Activated gamma-delta T cell treated with anti-CD3 and anti-CD28 coated beads, Interleukin-2, amount 50 U/mL, for 16 hours (primary cell): ENCODE data around the gene EYS.

ENCODE experiments used
- DNase-seq: peaks from one replicate; pipeline ENCODE4 v3.0.0-alpha.2; 2020; ENCODE audit warnings: low read depth

EYS gene

DNA sequence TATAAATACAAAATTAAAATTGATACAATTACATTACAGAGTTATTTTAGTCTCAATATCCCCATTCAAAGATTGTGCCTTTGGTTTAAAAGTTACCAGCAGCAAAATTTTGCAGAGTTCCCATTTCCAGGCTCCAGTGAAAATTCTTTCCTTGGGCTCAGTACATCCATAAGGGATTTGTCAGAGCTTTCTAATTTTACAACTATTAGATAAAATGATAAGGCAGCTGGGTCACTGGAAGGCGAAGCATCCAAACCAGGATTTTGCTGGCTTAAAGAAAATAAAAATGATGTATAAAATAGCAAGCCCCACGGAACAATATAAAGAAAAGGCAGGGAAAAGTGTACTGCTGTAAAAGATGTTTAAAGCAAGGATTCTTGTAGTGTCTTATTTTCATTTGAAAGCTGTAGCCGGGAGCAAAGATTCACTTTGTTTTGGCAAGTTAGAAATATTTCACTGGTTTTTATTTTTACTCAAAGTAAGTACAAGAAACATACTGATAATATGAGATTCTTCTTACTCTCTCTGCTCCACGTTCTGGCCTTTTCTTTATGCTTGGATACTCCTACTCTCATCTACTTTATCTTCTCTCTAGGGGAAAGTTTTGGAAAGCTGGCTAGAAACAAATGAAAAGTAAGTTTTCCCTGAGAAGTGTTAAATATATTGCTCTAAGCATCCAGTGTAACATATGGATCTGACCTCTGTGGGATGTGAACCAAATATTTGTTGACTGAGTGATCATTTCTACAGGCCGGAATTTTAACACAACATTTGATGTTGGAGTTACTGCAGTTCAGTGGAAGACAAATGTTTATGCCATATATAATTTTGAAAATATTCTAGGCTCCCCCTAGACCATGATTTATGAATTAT, 1583.0 kb downstream of the EYS start:
- DNase-seq, result no peak

DNA sequence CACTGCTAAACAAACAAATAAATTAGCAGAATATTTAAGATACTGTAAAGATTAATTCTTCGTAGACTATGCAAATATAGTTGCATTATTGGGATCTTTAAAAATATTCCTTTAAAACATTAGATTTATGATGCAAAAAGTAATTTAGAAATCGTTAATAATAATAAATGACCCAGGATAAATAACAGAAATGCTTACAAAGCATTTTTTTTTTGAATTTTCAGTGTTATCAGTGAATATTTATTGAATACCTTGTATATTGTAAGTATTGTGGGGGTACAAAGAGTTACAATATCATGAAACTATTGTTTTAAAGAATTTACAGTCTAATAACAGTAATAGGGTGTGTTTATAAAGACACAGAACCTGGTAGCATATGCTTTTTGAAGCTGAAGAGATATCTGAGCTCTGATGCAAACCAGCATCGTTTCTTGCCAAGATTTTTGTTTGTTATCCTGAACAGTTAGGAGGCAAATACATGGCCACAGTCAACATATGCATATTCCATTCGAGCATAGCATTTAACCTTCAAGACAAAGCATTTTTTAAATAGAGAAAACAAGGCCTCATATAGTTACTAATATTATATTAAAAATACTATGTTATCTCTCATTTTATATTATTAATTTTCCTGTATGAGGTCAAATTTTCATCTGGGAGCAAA, 1584.2 kb downstream of the EYS start:
- DNase-seq, result no peak

DNA sequence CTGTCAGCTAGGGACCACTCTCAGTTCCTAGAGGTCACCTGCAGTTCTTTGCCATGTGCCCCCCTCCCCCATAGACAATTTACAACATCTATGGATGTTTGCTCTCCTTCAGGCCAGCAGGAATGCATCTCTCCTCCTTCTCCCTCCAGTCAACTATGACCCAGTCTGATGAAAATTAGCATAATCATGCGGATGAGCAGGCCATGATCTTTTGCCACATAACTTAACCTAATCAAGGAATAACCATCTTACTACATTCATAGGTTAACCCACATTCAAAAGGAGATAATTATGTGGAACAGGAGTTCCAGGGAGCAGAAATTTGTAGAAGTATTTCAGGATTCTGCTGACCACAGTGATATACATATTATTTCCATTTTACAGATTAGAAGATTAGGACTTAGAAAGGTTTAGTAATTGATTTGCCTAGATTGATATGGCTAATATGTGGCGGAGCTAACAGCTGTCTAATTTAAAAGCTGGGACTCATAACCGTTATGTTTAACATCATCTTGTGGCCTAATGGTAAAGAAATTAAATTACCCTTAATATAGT, 1585.9 kb downstream of the EYS start:
- DNase-seq, result no peak

DNA sequence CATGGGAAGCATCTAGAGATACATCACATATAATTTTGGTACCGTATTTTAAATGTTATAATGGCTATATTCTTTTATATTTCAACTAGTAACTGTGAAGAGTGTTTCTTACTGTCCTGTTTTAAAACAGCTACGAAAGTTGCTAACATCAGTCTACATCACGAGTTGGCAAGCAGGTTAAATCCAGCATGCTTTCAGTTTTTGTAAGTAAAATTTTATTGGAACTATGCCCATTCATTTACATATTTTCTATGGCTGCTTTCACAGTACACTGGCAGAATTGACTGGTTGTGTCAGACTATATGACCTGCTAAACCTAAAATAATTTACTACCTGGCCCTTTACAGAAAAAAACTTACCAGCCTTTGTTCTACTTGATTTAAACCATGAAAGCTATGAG, 1593.3 kb downstream of the EYS start:
- no peak for DNase-seq

DNA sequence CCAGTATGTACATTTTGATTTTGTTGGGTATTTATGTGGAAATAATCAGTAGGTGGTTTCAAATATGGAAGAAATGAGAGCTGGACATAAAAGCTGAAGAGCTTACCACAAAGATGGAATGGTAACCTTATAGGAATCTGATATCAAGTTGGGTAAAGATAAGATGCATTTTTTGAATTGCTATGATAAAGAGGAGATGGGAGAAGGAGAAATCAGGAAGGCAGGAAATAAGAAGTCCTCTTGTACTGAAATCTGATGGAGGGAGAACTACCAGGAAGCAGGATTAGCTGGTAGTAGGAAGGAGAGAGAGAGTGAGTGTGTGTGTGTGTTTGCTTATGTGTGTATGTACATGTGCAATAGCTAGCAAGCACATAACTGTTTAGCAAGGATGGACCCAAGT, 1603.0 kb downstream of the EYS start:
- DNase-seq, result no peak

DNA sequence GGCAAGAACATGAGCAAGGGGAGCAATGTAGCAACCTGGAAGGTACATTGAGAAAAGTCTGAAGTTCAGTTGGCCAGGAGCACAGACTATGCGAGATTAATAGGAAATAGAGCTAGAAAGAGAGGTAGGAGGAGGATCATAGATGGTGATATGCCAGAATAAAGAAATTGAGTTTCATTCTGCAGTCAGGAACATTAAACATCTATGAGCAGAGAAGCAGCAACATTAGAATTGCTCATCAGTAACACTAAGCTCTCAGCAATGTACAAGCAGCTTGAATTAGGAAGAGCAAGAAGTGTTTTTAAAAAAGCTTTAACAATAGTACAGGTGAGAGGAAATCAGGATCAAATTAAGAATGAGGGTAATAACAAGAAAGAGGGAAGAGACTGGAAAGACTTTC, 1603.5 kb downstream of the EYS start:
- no peak for DNase-seq

DNA sequence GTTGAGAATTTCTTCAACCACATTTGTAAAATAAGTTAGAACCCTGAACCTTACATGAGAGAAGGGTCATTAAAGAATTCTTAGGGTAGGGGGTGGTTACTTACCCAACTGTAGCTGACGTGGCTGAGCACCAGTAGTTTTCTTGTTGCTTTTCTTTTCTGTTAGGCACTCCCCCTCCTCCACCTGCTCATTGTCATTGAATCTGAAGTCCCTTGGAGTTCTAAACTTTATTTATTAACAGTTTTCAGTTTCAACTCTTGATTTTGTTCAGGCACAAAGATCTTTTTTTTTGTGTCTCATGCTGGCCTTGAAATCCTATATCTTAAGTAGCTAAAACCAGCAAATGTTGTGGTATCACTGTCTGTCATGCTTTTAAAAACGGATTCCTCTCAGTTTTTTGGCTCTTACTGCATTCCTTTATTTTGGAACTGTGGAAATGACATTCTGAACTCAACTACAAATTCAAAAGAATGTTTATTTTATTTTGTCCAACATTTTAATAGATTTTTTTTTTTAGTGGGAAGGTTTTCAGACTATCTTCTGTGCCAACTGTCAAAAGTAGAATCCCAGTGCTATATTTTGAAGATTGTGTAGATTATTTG, 1606.2 kb downstream of the EYS start:
- DNase-seq, result no peak

DNA sequence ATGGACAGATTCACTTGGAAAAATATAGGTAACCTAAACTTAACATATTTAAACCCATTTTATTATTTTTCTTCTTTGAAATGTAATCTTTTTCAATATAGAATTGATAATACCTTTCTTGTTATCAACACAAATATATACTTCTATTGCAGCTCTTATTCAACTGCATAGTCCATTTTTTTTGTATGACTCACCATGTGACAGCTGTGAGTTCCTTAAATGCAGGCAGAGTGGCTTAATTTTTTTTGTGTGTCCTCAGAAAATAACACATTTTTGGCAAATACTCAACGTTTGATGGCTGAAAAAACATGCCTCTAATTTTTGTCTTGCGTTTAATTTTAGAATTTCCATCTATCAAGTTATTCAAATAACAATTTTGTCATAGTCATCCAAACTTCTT, 1616.7 kb downstream of the EYS start:
- DNase-seq, result no peak

DNA sequence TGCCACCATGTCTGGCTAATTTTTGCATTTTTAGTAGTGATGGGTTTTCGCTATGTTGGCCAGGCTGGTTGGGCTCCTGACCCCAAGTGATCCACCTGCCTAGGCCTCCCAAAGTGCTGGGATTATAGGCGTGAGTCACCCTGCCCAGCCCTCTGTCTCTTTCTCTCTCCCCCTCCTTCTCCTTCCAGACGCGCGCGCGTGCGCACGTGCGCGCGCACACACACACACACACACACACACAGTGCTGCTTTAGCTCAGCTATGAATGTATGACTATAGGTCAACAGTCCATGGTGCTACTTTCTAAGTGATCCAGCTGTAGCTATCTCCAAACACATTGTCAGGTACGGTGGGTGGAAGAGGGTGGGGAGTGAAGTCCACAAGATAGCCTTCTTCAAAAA, 1621.9 kb downstream of the EYS start:
- no peak for DNase-seq

DNA sequence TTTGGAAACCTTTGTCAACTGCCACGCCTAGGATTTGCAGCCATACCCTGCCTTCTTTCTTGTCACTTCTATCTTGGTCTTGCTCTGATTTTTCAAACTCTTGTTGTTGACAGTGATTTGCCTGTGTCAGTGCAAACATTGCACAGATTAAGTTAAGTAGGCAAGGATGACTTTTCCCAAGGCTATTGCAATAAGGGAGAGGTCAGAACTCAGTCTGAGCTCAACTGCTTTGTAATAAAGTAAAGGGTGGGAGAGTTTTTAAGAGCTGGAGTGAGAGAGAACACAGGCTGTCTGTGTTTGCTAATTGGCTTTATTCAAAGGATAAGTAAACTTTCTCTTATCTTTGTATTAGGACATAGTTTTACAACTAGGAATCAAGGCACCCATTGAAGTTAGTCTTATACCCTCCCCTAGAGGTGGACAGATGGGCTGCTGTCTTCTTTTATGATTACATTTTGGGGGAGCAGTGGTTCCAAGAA, 1622.8 kb downstream of the EYS start:
- DNase-seq, result no peak

DNA sequence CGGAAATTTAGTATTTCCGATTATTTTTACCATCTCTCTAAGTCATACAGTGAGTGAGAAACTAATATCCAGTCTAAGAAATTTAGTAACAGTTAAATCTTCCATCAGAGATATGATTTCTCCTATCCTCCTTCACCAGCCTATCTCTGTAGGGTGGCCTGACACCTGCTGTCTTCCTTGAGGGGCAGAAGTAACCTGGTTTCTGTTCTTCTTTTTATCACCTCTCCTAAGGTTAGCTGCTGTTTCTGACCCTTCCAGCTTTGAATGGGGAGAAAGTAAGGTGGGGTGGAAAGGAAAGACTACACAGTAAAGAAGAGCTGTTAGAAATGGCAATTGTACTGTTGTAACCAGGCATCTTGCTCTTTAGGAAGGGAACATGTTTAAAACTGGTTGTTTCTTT, 1623.8 kb downstream of the EYS start:
- DNase-seq, result no peak

DNA sequence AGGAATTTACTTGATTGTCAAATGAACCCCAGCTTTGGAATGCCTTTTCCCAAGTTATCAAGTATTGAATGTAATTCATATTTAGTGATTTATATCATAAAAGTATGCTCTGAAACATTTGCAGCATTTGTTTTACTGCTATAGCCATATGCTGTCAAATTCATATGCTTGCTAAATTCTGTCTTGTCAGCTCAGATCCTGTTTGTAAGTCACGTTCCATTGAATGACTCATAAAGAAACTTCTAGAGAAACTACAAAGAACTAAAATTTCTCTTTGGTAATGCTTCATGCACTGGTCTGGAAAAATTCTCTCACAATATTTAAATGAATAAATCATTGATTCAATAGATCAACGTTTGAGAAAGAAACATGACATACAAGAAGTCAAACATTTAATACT, 1625.6 kb downstream of the EYS start:
- DNase-seq, result no peak

DNA sequence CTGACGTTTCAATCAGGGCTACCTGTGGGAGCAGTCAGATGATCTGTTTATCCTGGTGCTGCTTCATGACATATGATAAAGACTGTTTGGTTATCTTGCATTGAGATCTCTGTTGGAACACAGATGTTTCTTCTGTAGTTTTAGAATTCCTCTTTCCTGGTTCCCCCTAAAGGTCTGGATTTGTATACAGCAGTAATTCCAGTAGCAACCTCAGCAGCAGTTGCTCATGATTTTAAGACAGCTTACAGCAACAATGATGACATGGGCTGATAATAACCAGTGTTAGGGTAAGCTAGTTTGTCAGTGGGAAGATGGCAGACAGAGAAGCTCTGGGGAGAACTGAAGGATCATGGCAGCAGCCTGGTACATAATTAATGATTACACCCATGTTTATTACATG, 1632.0 kb downstream of the EYS start:
- no peak for DNase-seq

DNA sequence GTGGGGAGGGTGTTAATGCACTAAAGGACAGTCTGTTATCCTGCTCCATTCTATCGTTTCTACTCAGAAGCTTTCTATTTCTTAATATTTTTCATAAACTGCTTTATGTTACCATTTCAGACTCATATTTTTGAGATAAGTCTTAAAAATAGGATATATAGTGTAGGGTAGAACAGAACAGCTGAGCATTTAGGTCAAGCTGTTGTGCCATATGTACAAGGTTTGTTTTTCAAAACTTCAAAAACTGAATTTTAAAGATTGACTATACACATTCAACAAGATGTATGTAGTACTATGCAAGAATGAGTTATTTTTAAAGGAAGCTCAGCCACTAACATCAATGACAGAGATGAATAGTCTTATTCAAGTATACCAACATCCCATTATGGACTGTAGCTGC, 1634.3 kb downstream of the EYS start:
- DNase-seq, result no peak

DNA sequence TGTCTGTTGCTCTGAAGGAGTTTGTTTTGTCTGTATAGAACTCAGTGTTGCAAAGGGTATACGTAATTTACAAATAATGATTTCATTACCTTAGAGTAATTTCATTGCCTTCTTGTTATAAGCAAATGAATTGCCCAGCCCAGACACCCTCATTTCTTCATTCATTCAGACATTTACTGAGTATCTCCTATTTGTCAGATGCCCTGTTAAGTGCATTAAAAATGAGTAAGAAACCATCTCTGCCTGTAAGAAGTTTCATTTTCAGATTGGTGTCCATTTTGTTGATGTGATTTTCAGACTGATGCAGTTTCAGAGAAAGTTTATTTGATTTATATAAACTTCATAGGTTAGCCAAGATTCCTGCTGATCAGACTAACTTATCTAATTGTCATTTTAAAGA, 1642.1 kb downstream of the EYS start:
- no peak for DNase-seq

DNA sequence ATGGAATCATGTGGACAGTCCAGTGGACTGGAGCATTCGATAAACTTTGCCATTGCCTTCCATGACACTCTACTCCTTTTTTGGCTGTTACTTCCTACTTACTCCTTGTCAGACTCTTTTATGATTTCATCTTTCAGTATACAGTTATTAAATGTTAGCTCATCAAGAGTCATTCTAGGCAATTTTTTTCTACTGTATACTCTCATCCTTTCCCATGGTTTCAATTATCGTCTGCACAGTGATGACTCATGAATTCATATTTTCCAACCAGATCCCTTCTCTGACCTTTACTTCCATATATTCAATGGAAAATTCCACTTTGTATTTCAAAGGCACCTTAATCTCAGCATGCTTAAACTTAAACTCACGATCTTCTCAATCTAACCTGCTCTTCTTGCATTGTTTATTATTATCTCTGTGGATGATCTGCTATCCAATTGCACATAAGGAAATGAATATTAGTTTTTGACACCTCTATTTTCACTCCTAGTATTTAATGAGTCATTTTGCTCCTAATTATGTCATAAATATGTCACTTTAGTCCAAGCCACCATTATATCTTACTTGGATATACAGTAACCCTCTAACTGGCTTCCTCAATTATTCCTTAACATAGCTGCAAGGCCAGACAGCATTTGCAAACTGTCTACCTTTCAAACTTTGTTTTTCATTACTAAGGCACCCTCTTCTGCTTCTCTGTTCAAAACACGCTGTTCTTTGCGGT, 1643.9 kb downstream of the EYS start:
- DNase-seq, result no peak

DNA sequence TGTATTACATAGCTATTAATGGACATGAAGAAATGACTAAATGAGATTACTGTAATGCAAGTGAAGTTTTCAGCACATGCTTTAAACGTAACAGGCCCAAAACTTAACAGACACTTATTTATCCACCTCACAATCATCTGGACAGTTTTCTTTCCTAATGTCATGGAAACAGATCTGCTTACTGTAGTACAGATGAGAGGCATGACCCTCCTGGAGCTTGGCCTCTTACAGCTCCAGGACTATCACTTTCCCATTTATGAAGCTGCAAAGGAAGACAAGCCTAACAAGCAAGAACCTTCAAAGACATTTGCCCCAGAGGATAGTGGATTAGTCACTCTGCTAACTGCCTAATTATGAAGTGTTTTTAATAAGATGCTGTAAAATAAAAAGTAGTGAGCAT, 1652.2 kb downstream of the EYS start:
- DNase-seq, result no peak

DNA sequence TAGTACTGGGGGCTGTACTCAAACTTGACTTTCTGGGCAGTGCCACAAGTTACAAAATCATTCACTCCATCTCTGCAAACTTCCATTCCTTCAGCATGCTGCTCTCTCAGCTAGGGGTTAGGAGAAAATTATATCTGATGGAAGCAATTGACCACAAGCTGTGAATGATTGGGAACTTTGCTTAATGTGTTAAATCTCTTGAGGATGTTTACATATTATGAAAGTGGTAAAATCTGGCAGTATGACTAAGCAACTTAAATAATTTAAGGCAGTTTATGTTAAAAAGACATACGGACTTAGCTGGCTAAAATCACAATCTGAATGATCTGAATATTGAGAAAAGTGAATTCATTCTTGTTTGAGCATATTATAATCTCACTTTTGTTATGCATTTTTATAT, 1656.4 kb downstream of the EYS start:
- no peak for DNase-seq

DNA sequence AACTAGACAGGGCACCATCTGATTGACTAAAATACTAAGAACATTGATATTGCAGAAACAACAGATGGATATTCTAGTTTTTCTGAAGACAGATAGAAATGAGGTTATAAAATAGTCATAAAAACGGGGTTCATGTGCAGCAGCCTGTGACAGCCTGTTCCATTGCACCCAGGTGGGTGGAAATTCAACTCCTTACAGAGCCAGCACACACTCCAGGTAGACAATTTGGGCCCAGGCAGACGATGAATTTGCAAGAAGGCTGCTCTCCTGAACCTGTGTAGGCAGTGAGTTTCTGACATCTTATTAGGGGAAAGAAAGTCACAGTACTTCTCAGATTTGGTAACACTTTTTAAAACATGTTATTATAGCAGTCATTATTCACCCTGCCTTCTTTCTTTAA, 1657.3 kb downstream of the EYS start:
- DNase-seq, result no peak

DNA sequence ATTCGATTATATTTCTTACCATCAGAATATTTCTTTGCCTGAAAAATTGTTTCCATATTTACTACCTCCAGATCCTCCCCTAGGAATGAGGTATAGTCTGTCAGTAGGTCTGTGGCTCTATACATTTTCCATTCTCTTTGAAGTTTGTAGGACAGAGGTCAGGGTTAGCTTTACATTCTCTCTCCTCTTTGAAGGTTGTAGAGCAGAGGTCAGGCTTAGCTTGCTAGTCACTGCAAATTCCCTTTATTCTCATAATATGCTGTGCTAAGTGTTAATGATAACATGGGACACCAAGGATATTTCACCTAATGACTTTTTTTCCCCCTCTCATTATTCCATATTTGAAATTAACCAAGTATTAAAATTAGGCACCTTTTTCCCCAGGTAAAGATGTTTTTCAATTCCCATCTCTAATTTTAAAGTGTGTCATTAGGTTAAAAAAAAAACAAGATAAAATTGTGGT, 1660.2 kb downstream of the EYS start:
- DNase-seq, result no peak

DNA sequence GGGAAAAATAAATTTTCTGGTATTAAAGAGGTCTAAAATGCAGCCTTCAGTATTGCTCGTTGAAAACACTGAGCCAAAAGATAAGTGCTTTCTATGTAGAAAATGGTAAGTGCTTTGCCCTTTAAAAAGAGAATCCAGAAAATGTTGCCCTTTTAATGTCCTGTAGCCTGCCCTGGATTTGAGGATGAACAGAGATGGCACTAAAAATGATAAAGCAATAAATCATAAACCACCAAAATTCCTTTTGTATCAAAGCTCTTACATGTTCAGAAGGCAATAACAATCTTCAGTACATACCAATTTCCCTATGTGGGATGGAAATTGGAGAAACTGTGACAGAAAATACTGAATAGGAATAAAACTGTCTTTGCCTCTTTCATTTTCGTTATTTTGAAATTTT, 1665.7 kb downstream of the EYS start:
- no peak for DNase-seq

DNA sequence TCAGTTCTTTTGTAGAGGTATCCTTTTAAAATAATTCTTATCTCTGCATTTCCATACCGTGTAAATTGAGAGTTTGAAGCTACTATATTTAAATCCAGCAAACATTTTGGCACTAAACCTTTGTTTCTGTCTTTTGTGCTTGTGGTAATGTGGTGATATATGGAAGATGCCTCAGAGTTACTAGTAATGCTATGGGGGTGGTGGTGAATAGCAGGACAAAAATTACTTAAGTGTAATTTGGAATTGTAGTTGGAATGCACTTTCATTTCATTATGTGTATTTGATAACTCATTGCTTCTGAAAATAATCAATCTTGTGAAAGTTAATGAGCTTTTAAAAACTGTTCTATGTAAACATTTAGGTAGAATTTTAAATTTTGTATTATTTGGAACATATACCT, 1666.9 kb downstream of the EYS start:
- no peak for DNase-seq
